HPDE6-E6E7 (cell line): ENCODE data around the gene INTS13.
"Not testable (repeated sequence)": the region's sequence is repeated elsewhere in the genome, so short reads cannot be mapped to it uniquely, and the experiment has no call there.

Source experiments
- DNase-seq: peaks from one replicate; pipeline ENCODE4 v3.0.0; 2011; ENCODE audit warnings: missing footprints; ENCODE audit errors: extremely low spot score

The INTS13 gene

DNA sequence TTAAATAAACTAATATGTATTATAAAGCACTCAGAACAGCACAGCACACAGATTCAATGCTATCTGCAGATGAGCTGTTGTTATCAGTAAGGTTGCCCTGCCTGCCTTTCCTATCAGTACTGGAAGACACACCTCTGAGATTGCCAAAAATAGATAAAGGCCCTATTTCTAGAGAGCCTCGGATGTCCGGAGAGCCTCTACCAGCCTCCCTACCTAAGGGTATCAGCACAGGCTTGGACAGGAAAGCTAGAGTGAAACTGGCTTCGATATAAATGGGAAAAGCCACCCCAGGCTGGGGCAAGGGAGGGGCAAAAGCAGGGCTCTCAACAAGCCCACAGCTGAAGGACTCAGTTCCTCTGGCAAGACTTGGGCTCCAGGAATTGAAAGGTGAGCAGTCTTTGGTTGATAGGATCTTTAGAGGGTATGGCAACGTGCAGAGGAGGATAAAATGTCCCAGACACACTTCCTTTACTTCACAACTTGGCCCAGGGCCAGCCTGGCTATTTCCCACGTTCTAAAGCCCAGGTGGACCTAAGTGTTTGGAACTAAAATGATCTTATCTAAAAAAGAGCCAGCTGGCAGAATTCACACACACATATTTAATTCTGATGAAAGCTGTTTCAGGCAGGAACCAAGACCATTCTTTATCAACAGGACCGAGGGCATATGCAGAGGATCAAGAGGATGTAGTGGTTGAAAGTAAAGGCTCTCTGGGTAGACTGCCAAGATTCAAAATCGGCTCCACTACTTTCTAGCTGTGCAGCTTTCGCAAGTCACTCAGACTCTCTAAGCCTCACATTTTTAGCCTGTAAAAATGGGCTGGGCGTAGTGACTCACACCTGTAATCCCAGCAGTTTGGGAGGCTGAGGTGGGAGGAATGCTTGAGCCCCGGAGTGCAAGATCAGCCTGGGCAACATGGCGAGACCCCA lies 67.0 kb downstream of the INTS13 start:
- DNase-seq = no peak

DNA sequence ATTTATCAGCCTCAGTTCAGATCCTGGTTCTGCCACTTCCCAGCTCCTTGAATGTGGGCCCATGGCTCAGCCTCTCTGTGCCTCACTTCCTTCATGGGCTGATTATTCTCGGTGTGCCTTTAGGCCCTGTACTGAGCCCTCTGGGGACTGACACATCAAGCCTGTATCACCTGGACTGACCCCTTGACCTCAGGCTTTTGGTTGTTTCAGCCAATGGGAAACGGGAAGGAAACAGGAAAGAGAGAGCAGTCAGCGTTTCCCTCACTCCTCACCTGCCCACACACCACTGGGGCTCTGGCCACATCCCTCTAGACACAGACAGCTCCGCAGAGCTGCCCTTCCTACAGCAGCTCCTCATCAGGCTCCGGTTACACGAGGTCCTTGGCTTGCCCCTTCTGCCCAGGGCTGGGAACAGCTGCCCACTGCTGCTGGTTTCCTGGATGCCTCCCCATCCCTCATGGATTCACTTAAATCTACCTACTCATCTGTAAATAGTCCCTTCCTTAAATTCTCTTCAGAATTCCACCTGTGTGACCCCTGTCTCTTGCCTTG lies 67.8 kb downstream of the INTS13 start:
- DNase-seq = no peak

- no peak for DNase-seq
These were observed 68.7 kb downstream of the INTS13 start for GRCh38 chr12:26869104-26869494.

DNA sequence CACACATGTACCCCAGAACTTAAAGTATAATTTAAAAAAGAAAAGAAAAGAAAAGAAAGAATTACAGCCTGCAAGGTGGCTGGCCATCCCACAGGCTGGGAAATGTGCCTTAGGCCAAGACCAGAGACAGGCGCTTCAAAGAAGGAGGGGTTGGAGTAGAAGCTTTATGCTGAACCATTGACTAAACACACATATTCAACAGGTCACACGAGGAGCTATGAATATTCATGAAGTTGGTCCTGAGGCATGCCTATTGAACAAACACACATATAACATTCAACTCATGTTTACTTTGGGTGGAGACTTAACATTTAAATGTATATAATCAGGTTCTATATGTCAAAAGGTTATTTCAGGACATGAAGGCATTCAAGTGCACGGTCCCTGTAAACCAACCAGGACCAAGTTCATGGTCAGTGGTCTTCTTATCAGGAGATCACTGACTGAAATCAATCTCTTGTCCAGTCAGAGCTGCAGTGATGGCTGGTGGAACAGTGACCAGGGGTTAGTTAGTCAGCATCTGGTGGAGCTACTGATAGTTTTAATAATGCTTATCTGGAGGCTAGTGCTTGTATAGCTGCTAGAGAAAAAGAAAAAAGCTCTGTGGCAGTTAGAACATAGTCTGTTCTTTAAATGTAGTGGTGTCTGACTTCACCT lies 69.2 kb downstream of the INTS13 start:
- no peak for DNase-seq

- no peak for DNase-seq
These were observed 70.7 kb downstream of the INTS13 start for GRCh38 chr12:26867080-26867479.

- no peak for DNase-seq
These were observed 74.3 kb downstream of the INTS13 start for GRCh38 chr12:26863515-26863914.

- DNase-seq = not testable (repeated sequence)
These were observed 75.0 kb downstream of the INTS13 start for GRCh38 chr12:26862787-26863186.

DNA sequence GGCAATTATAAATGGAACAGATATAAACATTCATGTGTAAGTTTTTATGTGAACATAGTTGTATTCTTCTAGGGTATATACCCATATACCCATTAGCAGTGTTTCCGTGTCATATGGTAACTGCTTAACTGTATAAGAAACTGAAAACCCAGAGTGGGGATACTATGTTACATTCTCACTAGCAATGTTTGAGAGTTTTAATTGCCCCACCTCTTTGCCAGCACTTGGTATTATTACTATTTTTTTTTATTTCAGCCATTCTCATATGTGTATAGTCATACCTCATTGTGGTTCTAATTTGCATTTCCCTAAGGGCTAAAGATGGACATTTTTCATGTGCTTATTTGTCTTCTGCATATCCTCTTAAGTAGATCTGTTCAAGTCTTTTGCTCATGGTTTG lies 76.1 kb downstream of the INTS13 start:
- DNase-seq = no peak

- DNase-seq = no peak
These were observed 80.2 kb downstream of the INTS13 start for GRCh38 chr12:26857465-26858176.

DNA sequence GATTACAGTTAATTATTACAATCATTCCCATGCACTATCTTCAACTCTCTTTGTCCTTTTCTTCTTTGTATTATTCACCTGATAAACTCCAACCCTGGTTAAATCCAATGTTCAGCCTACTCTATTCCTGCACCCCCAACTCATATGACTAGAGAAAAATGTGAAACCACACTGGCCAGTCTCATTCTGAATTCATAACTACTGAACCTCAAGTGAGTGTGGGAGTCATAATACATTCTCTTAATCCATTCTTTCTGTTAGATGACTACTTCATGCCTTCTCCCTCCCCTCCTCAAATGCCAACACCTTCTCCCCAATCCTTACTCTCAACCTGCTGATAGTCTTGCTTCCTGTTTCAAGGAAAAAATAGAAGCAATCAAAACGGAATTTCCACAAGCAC lies 82.4 kb downstream of the INTS13 start:
- no peak for DNase-seq
